GM10266 (cell line): ENCODE results near the gene ALOX12B.

Experiments
- DNase-seq: peaks from one replicate; pipeline ENCODE4 v3.0.0; 2012; ENCODE audit errors: extremely low spot score
- CTCF ChIP-seq: IDR thresholded peaks from 2 replicates; pipeline ENCODE4 v1.5.1; 2012; ENCODE audit warnings: mild to moderate bottlenecking, low read depth; ENCODE audit not compliant: control insufficient read depth, insufficient read depth; ENCODE audit errors: missing control alignments

Gene ALOX12B

GRCh38 chr17:8121681-8122421 lies 34.3 kb upstream of the ALOX12B start:
- peak; percentile 82 for DNase-seq

GRCh38 chr17:8121407-8121680 lies 33.8 kb upstream of the ALOX12B start:
- no peak for DNase-seq
- no peak for TF ChIP-seq CTCF

More at GRCh38 chr17:8121681-8122421, 34.3 kb upstream of the ALOX12B start:
- TF ChIP-seq CTCF = peak; percentile 93

GRCh38 chr17:8120520-8121406 lies 33.2 kb upstream of the ALOX12B start:
- peak; percentile 22 for TF ChIP-seq CTCF
- DNase-seq = peak; percentile 70

DNA sequence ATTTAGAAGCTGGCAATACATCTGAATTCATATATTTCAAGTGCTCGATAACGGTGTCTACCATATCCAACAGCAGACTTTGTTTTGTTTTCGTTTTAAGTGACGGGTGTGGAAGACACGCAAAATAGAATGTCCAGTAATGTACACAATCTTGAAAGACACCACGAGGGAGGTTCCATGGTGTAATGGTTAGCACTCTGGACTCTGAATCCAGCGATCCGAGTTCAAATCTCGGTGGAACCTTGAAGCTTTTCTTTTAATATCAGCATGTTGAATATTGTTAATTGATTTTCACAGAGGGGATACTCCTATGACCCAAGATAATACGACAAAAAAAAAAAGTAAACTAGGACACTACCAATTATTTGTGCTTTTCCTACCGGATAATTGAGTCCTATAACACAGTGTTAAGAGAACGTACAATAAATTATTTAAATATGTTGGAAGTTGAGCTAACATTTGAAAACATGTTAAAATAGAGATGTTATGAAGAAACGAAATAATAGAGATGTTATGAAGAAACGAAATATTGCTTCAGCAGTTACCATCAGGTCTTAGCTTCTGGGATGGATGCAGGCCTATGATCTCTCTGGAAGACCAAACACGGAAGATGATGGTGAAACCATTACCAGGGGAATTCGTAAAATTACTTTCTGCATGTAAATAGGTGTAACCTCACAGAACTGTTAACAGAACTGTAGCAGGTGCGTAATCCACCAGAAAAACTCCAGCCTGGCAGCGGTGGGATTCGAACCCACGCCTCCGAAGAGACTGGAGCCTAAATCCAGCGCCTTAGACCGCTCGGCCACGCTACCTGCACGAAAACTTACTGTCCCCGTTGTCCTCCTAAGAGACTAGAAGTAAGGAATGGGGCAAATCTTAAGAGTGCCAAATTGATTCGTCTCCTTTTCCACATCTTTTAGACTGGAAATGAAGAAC lies 32.3 kb upstream of the ALOX12B start:
- TF ChIP-seq CTCF = no peak
- peak; percentile 77 for DNase-seq

- DNase-seq = peak; percentile 86
- TF ChIP-seq CTCF = peak; percentile 82
Observed at GRCh38 chr17:8118769-8119580, 31.5 kb upstream of the ALOX12B start.

DNA sequence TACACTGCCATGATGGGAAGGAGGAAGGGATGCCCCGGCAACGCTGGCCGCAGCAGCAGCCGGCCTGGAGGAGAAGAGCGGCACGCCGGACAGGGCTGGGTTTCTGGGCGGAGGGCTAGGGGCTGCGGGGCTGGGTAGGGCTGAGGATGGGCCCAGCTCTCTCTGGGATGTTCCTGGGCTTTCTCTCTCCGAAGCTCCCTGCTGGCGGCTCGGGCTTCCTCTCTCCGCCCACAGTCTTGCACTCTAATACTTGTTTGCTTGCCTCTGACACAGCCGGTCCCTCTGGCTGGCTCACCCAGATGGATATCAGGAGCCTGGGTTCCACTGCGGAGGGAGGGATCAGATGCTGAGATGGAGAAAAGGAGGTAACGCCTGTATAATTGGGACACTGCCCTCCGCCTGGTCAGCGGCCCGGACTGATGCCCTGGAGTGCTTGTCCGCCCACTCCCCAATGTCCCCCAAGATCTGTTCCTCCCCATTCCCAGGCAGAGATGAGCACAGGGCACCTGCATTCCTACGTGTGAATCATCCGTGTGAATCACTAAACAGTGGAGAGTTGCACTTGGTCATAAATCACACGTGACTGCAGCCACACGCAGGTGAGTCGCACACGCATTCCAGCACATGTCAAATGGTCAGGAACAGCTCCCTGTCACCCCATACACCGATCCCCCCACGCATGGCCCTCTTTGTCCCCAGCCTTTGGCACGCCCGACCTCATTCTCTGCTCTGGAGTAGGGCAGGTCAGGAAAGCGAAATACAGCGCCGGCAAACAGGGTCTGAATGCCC lies 30.7 kb upstream of the ALOX12B start, which contains the start of gene ALOXE3:
ALOXE3 (minus strand) TSS at position 535 of the 789 bp plus-strand sequence; CDS start at position 11, 524 bp downstream.
- no peak for TF ChIP-seq CTCF
- DNase-seq = no peak
